ENCODE results near the gene TMEM117. TPM values are rescaled to one million over a fixed set of nuclear protein-coding genes. Genes with fewer than 3 reads are reported as not detected.

The TMEM117 gene
- total RNA-seq, 2 donors from 2014 or later: 7.3 to 30.8 TPM

DNA sequence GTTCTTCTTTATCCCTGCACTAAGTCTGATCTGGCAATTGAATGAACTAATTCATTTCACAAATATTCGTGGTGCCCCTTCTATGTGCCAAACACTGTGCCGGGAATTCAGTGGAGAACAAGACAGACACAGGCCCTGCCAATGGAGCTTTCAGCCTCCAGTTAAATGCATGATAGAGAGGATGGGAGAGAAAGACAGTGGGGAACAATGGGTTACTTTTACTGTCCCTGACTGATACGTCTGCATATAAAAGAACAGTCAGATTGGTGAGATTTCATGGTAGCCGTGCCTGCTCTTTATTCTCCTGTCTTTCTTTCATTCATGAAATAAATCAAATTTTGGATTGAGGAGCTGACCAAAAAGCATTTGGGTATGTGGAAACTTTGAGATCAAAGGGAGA, 78.5 kb downstream of the TMEM117 start:
- Histone ChIP-seq H3K4me1 (ENCODE audit: control insufficient read depth in 1 of 2, low read depth in 2 of 2) (no peaks in the 10 kb centered on the region), H3K36me3 (no peaks in the 10 kb centered on the region), H3K9me3 (no peaks in the 10 kb centered on the region), H3K4me3 (no peak overlapping the region), H3K27ac (no peak overlapping the region), H3K27me3 (replicated peaks; ENCODE audit: insufficient read depth) (no peaks in the 10 kb centered on the region)
- DNase-seq (ENCODE audit: low spot score) (no peak), ATAC-seq (ENCODE audit: insufficient number of reproducible peaks, low FRiP score, low read depth) (no peak)
- TF ChIP-seq, protein P1, sequence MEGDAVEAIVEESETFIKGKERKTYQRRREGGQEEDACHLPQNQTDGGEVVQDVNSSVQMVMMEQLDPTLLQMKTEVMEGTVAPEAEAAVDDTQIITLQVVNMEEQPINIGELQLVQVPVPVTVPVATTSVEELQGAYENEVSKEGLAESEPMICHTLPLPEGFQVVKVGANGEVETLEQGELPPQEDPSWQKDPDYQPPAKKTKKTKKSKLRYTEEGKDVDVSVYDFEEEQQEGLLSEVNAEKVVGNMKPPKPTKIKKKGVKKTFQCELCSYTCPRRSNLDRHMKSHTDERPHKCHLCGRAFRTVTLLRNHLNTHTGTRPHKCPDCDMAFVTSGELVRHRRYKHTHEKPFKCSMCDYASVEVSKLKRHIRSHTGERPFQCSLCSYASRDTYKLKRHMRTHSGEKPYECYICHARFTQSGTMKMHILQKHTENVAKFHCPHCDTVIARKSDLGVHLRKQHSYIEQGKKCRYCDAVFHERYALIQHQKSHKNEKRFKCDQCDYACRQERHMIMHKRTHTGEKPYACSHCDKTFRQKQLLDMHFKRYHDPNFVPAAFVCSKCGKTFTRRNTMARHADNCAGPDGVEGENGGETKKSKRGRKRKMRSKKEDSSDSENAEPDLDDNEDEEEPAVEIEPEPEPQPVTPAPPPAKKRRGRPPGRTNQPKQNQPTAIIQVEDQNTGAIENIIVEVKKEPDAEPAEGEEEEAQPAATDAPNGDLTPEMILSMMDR (IDR thresholded peaks at IDR 0.05): no peak

DNA sequence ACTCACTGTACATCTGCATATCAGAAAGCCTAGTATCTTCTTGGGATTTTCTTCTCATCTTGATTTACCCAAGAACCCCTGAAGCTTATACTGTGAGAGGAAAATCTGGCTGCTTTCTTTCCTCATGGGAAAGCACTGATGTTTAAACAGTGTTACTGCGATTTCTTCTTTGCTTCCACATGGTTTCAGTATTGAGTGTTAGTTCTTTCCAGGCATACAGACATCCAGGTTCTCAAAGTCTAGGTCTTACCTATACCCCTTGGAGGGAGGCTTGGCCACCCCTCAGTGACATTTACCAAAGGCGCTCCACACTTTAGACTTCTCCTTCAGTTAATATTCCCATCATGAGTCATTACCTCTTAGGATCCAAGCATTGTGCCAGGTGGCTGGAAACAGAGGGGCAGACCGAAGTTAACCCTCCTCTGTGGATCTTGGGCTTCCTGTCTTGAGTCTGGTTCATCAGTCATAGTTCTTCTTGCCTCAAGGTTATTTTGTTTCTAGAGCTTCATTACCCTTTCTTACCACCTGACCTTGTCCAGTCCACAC, 79.1 kb downstream of the TMEM117 start:
- H3K27me3 ChIP-seq (replicated peaks; ENCODE audit: insufficient read depth): no peaks in the 10 kb centered on the region
- ATAC-seq (ENCODE audit: insufficient number of reproducible peaks, low FRiP score, low read depth) (no peak), DNase-seq (ENCODE audit: low spot score) (no peak)
- TF ChIP-seq, protein P1 (IDR thresholded peaks at IDR 0.05): no peak
- no peak overlapping the region for H3K4me3 ChIP-seq
- no peaks in the 10 kb centered on the region for H3K9me3 ChIP-seq
- no peak overlapping the region for H3K27ac ChIP-seq
- H3K4me1 ChIP-seq (ENCODE audit: control insufficient read depth in 1 of 2, low read depth in 2 of 2): no peaks in the 10 kb centered on the region
- H3K36me3 ChIP-seq: no peaks in the 10 kb centered on the region

DNA sequence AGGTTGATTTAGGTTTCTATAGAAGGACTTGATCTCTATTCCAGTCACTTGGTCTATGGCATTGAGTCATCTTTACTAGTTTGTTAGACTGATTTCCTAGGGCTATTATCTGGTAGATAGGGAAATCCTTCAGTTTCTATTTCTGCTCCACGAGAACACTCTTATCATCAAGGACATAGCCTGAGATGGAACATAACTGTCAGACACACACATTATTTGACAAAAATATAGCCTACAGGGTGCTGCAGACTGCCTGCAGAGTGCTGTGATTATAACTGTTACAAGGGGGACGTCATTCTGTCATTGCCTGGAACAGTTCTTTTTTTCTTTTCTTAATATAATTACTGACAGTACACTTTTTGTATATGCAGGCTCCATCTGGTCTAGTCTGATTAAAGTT, 82.0 kb downstream of the TMEM117 start:
- ATAC-seq (ENCODE audit: insufficient number of reproducible peaks, low FRiP score, low read depth) (no peak), DNase-seq (ENCODE audit: low spot score) (no peak)
- Histone ChIP-seq H3K27ac (no peak overlapping the region), H3K9me3 (no peaks in the 10 kb centered on the region), H3K36me3 (no peaks in the 10 kb centered on the region), H3K27me3 (replicated peaks; ENCODE audit: insufficient read depth) (no peaks in the 10 kb centered on the region), H3K4me1 (ENCODE audit: control insufficient read depth in 1 of 2, low read depth in 2 of 2) (no peaks in the 10 kb centered on the region), H3K4me3 (no peak overlapping the region)
- TF ChIP-seq, protein P1 (IDR thresholded peaks at IDR 0.05): no peak

DNA sequence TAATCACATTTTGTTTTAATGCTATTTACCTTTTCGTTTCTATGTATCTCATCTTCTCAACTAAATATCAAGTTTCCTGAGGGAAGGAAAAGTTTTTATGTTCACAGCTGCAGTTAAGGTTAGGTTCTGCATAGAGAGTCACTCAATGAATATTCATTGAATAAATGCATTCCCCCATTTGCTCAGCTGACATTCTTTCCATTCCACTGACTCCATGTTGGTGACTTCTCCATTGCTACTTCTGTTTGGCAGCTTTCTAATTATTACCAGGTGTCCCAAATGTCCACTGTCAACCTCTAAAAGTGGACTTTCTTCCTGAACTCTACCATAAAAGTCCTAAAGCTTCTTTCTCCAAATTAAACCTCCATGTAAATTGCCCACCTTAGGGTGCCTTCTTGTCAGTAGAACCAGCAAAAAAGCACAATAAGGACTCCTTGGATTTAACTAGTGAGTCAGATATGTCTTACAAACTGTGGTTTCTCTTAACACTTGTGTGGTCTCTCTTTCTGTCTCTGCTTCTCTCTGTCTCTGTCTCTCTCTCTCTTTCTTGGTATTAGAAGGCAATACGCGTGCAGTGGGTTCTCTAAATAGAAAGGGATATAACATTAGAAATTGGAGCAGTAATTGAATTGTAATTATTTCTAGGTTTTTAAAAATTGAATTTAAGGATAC, 85.9 kb downstream of the TMEM117 start:
- no peak overlapping the region for H3K4me3 ChIP-seq

DNA sequence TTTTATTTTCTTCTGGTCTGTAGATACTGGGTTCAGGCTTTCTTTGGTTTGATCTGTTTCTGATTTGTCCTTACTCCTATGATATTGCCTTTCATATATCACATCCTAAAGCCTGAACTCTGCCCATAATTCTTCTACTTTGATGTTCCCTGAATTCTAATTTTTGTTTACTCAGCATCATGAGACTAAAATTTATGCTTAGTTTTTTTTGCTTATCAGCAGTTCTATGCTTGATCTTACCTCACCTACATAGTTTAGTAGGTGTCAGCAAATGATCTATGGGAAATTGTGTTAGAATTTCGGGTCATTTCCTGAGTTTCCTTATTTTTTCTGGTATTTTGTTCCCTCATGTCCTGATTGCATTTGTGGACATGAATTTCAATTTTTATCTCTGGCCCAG, 94.2 kb downstream of the TMEM117 start:
- DNase-seq (ENCODE audit: low spot score): no peak
- Histone ChIP-seq H3K27me3 (replicated peaks; ENCODE audit: insufficient read depth) (no peaks in the 10 kb centered on the region), H3K9me3 (peaks cover 11% of the 10 kb centered on the region), H3K27ac (no peak overlapping the region), H3K36me3 (no peaks in the 10 kb centered on the region), H3K4me1 (ENCODE audit: control insufficient read depth in 1 of 2, low read depth in 2 of 2) (no peaks in the 10 kb centered on the region), H3K4me3 (no peak overlapping the region)
- TF ChIP-seq, protein P1 (IDR thresholded peaks at IDR 0.05): no peak
- no peak for ATAC-seq (ENCODE audit: insufficient number of reproducible peaks, low FRiP score, low read depth)

More for the DNA sequence above, 85.9 kb downstream of the TMEM117 start:
- no peaks in the 10 kb centered on the region for H3K27me3 ChIP-seq (replicated peaks; ENCODE audit: insufficient read depth)
- H3K9me3 ChIP-seq: no peaks in the 10 kb centered on the region
- DNase-seq (ENCODE audit: low spot score) (no peak), ATAC-seq (ENCODE audit: insufficient number of reproducible peaks, low FRiP score, low read depth) (no peak)
- H3K27ac ChIP-seq: no peak overlapping the region
- no peaks in the 10 kb centered on the region for H3K36me3 ChIP-seq
- H3K4me1 ChIP-seq (ENCODE audit: control insufficient read depth in 1 of 2, low read depth in 2 of 2): no peaks in the 10 kb centered on the region
- TF ChIP-seq, protein P1 (IDR thresholded peaks at IDR 0.05): no peak
